Placental pericyte (primary cell): ENCODE results near the gene CD79B. TPM values are rescaled to one million over a fixed set of nuclear protein-coding genes. Genes with fewer than 3 reads are reported as not detected.

ENCODE experiments used
- small RNA-seq: library from RNA; depleted of rRNA; stranded (forward); fragments of <200 nt; gene quantifications from one replicate; pipeline ENCODE3, GENCODE V24; 2012; ENCODE audit warnings: low replicate concordance
- total RNA-seq: library from RNA; depleted of rRNA; stranded (reverse); fragments of >200 nt; gene quantifications from 2 replicates; pipeline ENCODE4 v1.2.3, GENCODE V29; 2012

Gene CD79B
- total RNA-seq: not detected in 2 replicates

DNA sequence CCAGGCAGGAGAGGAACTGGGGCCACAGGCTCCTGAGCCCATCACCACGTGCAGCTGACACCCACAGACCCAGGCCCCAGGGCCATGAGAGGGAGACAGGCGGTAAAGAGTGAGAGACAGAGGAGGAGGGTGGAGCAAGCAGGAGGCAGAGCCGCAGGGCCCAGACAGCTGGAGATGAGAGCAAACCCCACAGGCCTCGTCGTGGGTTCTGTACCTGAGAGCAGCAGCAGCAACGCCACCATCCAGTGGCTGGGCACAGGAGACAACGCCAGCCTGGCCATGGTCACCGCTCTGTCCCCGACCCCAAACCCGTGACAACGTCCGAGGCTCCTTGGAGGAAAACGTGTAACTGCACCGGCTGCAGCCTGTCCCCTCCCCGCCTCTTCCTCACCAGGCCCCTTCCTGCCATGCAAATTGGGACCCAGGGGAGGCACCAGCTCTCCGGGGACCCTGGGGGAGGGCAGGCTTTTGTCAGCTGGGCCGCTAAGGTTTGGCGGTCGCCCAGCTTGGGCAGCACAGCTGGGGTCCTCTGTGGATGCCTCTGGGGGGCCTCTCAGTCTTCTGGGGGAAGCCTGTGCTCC lies at the start of gene CD79B:
Gene CD79B (minus strand): TSS at position 351 of the 581 bp plus-strand sequence. CDS start 70 bp downstream, at position 281.

DNA sequence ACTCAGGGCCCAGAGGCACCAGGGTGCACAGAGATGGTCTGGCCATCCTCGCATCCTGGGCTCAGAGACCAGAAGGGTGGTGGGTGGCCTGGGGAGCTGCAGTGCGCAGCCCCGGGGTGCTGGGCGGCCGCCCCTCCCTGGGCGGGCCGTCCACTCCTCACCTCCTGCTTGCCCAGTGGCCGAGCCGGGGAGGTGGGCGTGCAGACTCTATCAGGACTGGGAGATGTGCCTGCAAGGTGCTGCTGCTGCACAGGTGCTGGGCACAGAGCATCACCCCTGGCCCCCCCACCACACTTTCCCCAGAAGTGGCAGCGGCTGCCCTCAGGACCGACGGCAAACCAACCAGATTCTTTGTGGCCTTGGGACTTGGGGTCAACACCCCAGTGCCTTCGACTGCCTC lies 40.7 kb upstream of the CD79B start, which contains the start of gene SCN4A:
Gene SCN4A (minus strand): TSS at position 123 of the 400 bp plus-strand sequence. CDS start 77 bp downstream, at position 46.

DNA sequence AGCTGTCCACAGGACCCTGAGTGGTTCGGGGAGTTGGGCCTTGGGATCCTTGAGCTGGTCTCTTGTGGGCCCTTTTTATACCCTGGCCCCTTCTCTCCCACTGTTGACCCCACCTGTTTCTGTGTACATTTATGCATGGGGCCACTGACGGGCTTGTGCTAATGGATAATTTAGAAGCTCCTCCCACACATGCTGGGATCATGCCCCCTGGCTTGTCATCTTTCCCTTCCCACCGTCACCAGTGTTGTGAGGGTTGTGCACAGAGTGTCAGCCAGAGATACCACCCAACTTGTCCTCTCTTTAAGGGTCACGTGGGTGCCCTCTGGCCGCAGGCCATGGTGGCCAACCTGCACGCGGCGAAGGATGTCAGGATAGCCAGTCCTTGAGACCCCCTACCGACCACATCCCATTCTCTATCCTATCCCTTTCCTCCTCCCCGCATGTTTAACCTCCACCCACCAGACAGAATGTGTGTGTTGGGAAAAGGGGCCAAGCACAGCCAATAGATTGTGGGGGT lies 13.3 kb downstream of the CD79B start, which contains the start of gene GH1:
Gene GH1 (minus strand): TSS at position 51 of the 517 bp plus-strand sequence. CDS start 63 bp downstream, outside the sequence.

DNA sequence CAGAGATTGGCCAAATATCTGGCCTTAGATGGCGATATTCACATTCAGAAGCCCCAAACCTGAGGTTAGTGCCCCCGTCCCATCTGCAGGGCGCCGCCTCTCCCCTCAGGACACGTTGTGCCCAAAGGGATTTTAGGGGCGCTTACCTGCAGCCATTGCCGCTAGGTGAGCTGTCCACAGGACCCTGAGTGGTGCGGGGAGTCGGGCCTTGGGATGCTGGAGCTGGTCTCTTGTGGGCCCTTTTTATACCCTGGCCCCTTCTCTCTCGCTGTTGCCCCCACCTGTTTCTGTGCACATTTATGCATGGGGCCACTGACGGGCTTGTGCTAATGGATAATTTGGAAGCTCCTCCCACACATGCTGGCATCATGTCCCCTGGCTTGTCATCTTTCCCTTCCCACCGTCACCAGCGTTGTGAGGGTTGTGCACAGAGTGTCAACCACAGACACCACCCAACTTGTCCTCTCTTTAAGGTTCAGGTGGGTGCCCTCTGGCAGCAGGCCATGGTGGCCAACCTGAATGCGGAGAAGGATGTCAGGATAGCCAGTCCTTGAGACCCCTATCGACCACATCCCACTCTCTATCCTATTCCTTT lies 21.0 kb downstream of the CD79B start, which contains the start of gene CSHL1:
Gene CSHL1 (minus strand): TSS at position 218 of the 595 bp plus-strand sequence. CDS start 62 bp downstream, at position 156.

DNA sequence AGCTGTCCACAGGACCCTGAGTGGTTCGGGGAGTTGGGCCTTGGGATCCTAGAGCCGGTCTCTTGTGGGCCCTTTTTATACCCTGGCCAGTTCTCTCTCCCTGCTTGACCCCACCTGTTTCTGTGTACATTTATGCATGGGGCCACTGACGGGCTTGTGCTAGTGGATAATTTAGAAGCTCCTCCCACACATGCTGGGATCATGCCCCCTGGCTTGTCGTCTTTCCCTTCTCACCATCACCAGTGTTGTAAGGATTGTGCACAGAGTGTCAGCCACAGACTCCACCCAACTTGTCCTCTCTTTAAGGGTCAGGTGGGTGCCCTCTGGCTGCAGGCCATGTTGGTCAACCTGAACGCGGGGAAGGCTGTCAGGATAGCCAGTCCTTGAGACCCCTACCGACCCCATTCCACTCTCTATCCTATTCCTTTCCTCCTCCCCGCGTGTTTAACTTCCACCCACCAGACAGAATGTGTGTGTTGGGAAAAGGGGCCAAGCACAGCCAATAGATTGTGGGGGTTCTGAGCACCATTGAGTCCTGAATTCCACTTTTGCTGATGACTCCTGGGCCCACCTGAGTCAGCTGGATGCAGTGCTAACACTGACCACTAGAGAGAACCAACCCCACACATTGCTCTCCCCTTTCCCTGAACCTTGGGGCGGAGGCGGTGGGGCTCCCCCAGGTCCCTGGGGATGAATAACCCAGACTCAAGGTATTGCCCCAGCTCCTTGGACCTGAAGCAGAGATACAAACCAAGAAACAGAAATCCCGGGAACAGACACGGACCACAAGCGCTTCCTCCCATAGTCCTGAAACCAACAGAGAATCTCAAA lies 35.4 kb downstream of the CD79B start, which contains the start of gene CSH1:
Gene CSH1 (minus strand): TSS at position 51 of the 831 bp plus-strand sequence. CDS start 63 bp downstream, outside the sequence.

DNA sequence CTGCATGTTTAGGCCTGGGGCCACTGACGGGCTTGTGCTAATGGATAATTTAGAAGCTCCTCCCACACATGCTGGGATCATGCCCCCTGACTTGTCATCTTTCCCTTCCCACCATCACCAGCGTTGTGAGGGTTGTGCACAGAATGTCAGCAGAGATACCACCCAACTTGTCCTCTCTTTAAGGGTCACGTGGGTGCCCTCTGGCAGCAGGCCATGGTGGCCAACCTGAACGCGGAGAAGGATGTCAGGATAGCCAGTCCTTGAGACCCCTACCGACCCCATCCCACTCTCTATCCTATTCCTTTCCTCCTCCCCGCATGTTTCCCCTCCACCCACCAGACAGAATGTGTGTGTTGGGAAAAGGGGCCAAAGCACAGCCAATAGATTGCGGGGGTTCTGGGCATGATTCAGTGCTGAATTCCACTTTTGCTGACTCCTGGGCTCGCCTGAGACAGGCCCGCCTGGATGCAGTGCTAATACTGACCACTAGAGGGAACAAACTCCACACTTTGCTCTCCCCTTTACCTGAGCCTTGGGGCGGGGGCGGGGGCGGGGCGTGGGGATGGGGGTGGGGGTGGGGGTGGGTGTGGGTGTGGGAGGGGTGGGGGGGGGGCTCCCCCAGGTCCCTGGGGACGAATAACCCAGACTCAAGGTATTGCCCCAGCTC lies 50.1 kb downstream of the CD79B start, which contains the start of gene GH2:
Gene GH2 (minus strand): TSS at position 10 of the 667 bp plus-strand sequence. CDS start 143 bp downstream, outside the sequence.

Small RNA genes within 50 kb of the gene (small RNA-seq; reads per million reads assigned to genes)
- gene AC040958.1 (not detected), gene AC127029.1 (not detected), gene GH1 (not detected)

Other genes with a start within 250 kb of the CD79B start
- gene LIMD2, start 232.2 kb downstream of the CD79B start, total RNA-seq: 9.9 and 16.6 TPM in 2 replicates
- gene STRADA, start 190.5 kb downstream of the CD79B start, total RNA-seq: 19.3 and 35.8 TPM in 2 replicates
- 64.7 and 105 TPM in 2 replicates for gene CCDC47, start 158.7 kb downstream of the CD79B start, total RNA-seq
- gene DDX42, start 158.2 kb downstream of the CD79B start, total RNA-seq: 71.2 and 81.4 TPM in 2 replicates
- gene PSMC5, start 104.9 kb downstream of the CD79B start, total RNA-seq: 41.9 and 47.3 TPM in 2 replicates
- 38.5 and 71.2 TPM in 2 replicates for gene FTSJ3, start 104.7 kb downstream of the CD79B start, total RNA-seq
- gene SMARCD2, start 89.6 kb downstream of the CD79B start, total RNA-seq: 70.2 and 88.3 TPM in 2 replicates
- 0.14 TPM in 1 of 2 replicates, not detected in the other for gene CSH2, start 58.7 kb downstream of the CD79B start, total RNA-seq
- not detected in 2 replicates for gene GH2, start 50.4 kb downstream of the CD79B start, total RNA-seq
- not detected in 2 replicates for gene CSH1, start 35.8 kb downstream of the CD79B start, total RNA-seq
- gene CSHL1, start 21.1 kb downstream of the CD79B start, total RNA-seq: not detected in 2 replicates
- gene GH1, start 13.5 kb downstream of the CD79B start, total RNA-seq: not detected in 2 replicates
- gene SCN4A, start 40.6 kb upstream of the CD79B start, total RNA-seq: under 0.01 TPM in 1 of 2 replicates, not detected in the other
- 0.14 and 0.44 TPM in 2 replicates for gene PRR29, start 66.0 kb upstream of the CD79B start, total RNA-seq
- 2.4 and 2.7 TPM in 2 replicates for gene ICAM2, start 88.3 kb upstream of the CD79B start, total RNA-seq
- 19.3 and 65.4 TPM in 2 replicates for gene ERN1, start 197.8 kb upstream of the CD79B start, total RNA-seq